AG10803 (cell line): ENCODE data around the gene DCP1B.

ENCODE experiments used
- DNase-seq: peaks from one replicate; pipeline ENCODE4 v3.0.0; 2010; ENCODE audit warnings: low read depth
- H3K4me3 ChIP-seq: 2 replicates; pipeline ENCODE4 v1.5.1; 2011; ENCODE audit warnings: mild to moderate bottlenecking, low read length, control low read depth
- TF ChIP-seq, protein P1 (sequence below): conservative IDR thresholded peaks from 2 replicates; pipeline ENCODE4 v1.5.1; 2011; ENCODE audit warnings: mild to moderate bottlenecking, low read length, control low read depth, inconsistent platforms

Gene DCP1B

GRCh38 chr12:2034633-2035430, 30.6 kb upstream of the DCP1B start:
- TF ChIP-seq, protein P1, sequence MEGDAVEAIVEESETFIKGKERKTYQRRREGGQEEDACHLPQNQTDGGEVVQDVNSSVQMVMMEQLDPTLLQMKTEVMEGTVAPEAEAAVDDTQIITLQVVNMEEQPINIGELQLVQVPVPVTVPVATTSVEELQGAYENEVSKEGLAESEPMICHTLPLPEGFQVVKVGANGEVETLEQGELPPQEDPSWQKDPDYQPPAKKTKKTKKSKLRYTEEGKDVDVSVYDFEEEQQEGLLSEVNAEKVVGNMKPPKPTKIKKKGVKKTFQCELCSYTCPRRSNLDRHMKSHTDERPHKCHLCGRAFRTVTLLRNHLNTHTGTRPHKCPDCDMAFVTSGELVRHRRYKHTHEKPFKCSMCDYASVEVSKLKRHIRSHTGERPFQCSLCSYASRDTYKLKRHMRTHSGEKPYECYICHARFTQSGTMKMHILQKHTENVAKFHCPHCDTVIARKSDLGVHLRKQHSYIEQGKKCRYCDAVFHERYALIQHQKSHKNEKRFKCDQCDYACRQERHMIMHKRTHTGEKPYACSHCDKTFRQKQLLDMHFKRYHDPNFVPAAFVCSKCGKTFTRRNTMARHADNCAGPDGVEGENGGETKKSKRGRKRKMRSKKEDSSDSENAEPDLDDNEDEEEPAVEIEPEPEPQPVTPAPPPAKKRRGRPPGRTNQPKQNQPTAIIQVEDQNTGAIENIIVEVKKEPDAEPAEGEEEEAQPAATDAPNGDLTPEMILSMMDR = peak; percentile 62
- peak overlapping the region; percentile 46 for H3K4me3 ChIP-seq
- DNase-seq = peak; percentile 65

DNA sequence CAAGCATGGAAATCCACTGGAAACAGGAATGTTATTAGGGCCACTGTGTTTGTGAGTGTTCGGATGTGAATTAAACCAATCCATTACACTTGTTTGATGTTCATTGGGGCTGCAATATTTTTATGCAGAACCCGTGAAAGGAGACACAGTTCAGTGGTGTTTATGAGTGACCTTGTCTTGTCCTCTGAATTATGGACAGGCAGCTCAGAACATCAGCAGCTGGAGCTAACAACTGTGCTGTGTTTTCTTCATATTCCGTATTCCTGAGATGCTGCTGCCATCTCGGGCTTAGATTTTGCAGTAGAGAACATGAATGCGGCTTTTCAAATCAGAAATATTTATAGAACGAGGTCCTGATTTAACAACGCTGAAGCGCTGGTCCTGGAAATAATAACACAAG, 28.2 kb upstream of the DCP1B start:
- no peak overlapping the region for H3K4me3 ChIP-seq
- TF ChIP-seq, protein P1 = no peak
- no peak for DNase-seq

GRCh38 chr12:2029851-2030250, 25.6 kb upstream of the DCP1B start:
- H3K4me3 ChIP-seq = no peak overlapping the region
- TF ChIP-seq, protein P1 = no peak
- no peak for DNase-seq

DNA sequence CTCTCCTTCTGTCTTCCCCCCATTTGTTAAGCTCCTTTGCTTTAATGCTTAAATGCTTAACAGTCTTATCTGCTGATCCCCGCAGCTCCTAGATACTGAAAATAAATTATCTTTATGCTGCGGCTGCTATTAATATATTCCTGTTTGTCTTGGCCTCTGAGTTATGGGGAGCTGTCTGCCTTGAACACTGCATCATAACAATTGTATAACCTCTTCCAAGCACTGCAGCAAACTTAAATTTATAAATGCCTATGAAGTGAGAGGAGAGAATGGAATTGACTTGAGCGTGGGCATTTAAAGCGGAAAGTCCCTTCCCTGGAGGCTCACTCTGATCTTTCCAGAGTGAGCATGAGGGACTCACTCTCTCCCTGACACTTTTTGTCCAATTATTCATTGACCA, 23.1 kb upstream of the DCP1B start:
- TF ChIP-seq, protein P1 = no peak
- H3K4me3 ChIP-seq = no peak overlapping the region
- DNase-seq = no peak

GRCh38 chr12:2023365-2023764, 19.1 kb upstream of the DCP1B start:
- TF ChIP-seq, protein P1 = no peak
- no peak overlapping the region for H3K4me3 ChIP-seq
- no peak for DNase-seq

- no peak for DNase-seq
- TF ChIP-seq, protein P1 = no peak
- no peak overlapping the region for H3K4me3 ChIP-seq
These were observed 16.3 kb upstream of the DCP1B start for GRCh38 chr12:2020511-2020910.

GRCh38 chr12:2019126-2019525, 14.9 kb upstream of the DCP1B start:
- TF ChIP-seq, protein P1 = no peak
- DNase-seq = no peak
- H3K4me3 ChIP-seq = no peak overlapping the region
